Gastroesophageal sphincter (tissue), 4 donors: ENCODE results near the gene USP20. TPM values are rescaled to one million over a fixed set of nuclear protein-coding genes. Genes with fewer than 3 reads are reported as not detected.

Experiments
- ATAC-seq: fragments of 150-250 bp; one replicate; pipeline ENCODE4 v1.9.1; 2016; ENCODE audit warnings: mild to moderate bottlenecking, moderate library complexity
- H3K27ac ChIP-seq, 4 donors: fragments of 200-600 bp; sonication (generic) in 3 of 4; 1 replicate in 3 of 4; 2 replicates in 1 of 4; pipeline ENCODE4 v1.5.1; 2016 to 2019
- H3K27me3 ChIP-seq: fragments of 200-600 bp; sonication (generic); one replicate; pipeline ENCODE4 v1.5.1; 2019
- H3K36me3 ChIP-seq, 2 donors: fragments of 200-600 bp; sonication (generic); one replicate each; pipeline ENCODE4 v1.5.1; 2019; ENCODE audit warnings: control low read depth in 1 of 2
- H3K4me1 ChIP-seq, 3 donors: fragments of 200-600 bp; sonication (generic); 1 replicate in 2 of 3; 2 replicates in 1 of 3; pipeline ENCODE4 v1.5.1; 2016 to 2019; ENCODE audit warnings: control low read depth in 2 of 3
- H3K4me3 ChIP-seq, 2 donors: fragments of 200-600 bp; sonication (generic); one replicate each; pipeline ENCODE4 v1.5.1; 2019; ENCODE audit warnings: mild to moderate bottlenecking in 1 of 2, moderate library complexity in 1 of 2
- H3K9me3 ChIP-seq, 3 donors: fragments of 200-600 bp; sonication (generic); one replicate each; pipeline ENCODE4 v1.5.1; 2017 to 2019; ENCODE audit warnings: control low read depth in 2 of 3
- EP300 ChIP-seq: sonication (generic); formaldehyde crosslinking; IDR thresholded peaks from one replicate; pipeline ENCODE4 v1.6.1; 2017; ENCODE audit warnings: antibody characterized with exemption, mild to moderate bottlenecking
- POLR2A ChIP-seq, 2 donors: fragments of 450-650 bp; IDR thresholded peaks; one replicate each; pipeline ENCODE4 v1.6.1; 2017; ENCODE audit warnings: antibody characterized with exemption in 2 of 2, mild to moderate bottlenecking in 2 of 2, moderate library complexity in 1 of 2
- POLR2AphosphoS5 ChIP-seq: sonication (generic); formaldehyde crosslinking; IDR thresholded peaks from one replicate; pipeline ENCODE4 v1.6.1; 2017; ENCODE audit warnings: antibody characterized with exemption
- WGBS, 2 donors: methylation state at CpG; one replicate each; pipeline ENCODE4 v1.1.5; 2018; ENCODE audit warnings: low coverage in 1 of 2; 5-methylcytosine and 5-hydroxymethylcytosine counted together
- total RNA-seq, 4 donors: library from RNA; depleted of rRNA; stranded (reverse); fragments of >200 nt; gene quantifications; one replicate each; pipeline ENCODE4 v1.1.0, GENCODE V29; 2016
- TF ChIP-seq, protein P1 (sequence below), 4 experiments: fragments of 200-600 bp in 2 of 4; fragments of 450-650 bp in 2 of 4; sonication (generic) in 1 of 4; IDR thresholded peaks; one replicate each; pipeline ENCODE4 v1.5.1; 2017 to 2019; ENCODE audit warnings: antibody characterized with exemption in 4 of 4, mild to moderate bottlenecking in 2 of 4, moderate library complexity in 2 of 4

Gene USP20
- total RNA-seq, 4 donors from 2014 or later = 25.9 to 56.8 (median 33.4) TPM

GRCh38 chr9:129916707-129917106 is 81.4 kb downstream of the USP20 start:
- 60 to 95% methylated on average over 1 to 7 of the region's 7 CpGs for WGBS, 2 donors
- H3K27me3 ChIP-seq = no peaks in the 10 kb centered on the region
- H3K4me3 ChIP-seq = no peak overlapping the region
- ATAC-seq = no peak
- TF ChIP-seq, protein P1, sequence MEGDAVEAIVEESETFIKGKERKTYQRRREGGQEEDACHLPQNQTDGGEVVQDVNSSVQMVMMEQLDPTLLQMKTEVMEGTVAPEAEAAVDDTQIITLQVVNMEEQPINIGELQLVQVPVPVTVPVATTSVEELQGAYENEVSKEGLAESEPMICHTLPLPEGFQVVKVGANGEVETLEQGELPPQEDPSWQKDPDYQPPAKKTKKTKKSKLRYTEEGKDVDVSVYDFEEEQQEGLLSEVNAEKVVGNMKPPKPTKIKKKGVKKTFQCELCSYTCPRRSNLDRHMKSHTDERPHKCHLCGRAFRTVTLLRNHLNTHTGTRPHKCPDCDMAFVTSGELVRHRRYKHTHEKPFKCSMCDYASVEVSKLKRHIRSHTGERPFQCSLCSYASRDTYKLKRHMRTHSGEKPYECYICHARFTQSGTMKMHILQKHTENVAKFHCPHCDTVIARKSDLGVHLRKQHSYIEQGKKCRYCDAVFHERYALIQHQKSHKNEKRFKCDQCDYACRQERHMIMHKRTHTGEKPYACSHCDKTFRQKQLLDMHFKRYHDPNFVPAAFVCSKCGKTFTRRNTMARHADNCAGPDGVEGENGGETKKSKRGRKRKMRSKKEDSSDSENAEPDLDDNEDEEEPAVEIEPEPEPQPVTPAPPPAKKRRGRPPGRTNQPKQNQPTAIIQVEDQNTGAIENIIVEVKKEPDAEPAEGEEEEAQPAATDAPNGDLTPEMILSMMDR (IDR thresholded peaks at IDR 0.05) = no peak
- no peak for TF ChIP-seq POLR2A (IDR thresholded peaks at IDR 0.05)
- H3K4me1 ChIP-seq = peaks cover 0 to 19% (median 0%) of the 10 kb centered on the region in 3 donors
- no peaks in the 10 kb centered on the region for H3K9me3 ChIP-seq
- H3K27ac ChIP-seq = no peak overlapping the region
- H3K36me3 ChIP-seq = peaks cover 0 to 63% of the 10 kb centered on the region in 2 donors

DNA sequence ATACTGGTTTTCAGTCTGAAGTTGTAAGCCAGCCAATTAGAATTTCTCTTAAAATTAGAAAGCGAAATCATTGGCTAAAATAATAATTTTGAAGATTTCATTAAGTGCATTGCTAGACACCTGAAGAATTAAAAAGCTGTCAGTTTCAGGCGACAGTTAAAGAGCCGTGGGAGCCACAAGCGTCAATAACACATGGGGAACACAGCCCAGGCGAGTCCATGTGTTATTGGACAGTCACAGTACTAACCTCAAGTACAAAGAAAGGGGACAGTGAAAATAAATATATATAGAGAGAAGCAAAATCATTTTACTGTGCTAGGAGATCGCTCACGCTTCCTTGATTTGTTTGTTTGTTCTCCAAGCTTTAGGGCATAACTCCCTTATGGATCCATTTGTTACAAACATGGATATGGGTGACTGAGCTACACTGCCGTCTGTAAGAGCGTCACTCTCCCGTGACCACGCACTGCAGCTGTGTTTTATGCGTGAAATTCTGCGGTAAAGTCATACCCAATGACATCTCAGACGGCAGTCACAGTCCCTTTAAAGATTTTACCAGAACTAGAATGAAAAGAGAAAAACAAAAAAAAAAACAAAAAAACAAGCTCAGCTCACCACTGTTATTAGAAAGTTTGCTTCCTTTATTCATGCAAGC is 83.2 kb downstream of the USP20 start:
- Histone ChIP-seq H3K9me3 (no peaks in the 10 kb centered on the region), H3K36me3 (peaks cover 0 to 63% of the 10 kb centered on the region in 2 donors), H3K4me1 (peaks cover 0 to 29% (median 0%) of the 10 kb centered on the region in 3 donors), H3K27ac (peak overlapping the region in 1 of 4 donors; percentile 13), H3K4me3 (no peak overlapping the region), H3K27me3 (no peaks in the 10 kb centered on the region)
- TF ChIP-seq, protein P1 (IDR thresholded peaks at IDR 0.05) = no peak
- no peak for TF ChIP-seq EP300
- TF ChIP-seq POLR2A (IDR thresholded peaks at IDR 0.05) = no peak
- TF ChIP-seq POLR2AphosphoS5 = no peak
- WGBS, 2 donors = 87 to 88% methylated on average over 13 to 14 of the region's 14 CpGs
- ATAC-seq = no peak

DNA sequence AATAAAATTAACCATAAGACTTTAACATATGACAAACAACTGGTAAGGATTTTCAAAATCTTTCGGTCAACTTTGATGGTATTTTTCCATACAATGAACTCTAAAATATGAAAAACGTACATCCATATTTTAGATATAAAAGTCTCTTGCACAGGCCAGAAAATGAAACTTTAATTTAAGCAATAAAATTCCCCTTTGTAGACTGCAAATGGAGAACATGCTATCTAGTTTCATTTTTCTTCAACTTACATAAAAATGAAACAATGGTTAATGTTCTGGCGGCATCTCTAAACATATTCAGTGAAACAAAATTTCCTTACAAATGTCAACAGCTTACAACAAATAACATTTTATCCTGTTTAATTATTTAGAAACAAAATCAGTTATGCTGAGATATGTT is 84.0 kb downstream of the USP20 start:
- H3K4me3 ChIP-seq = no peak overlapping the region
- TF ChIP-seq EP300 = no peak
- ATAC-seq = no peak
- peaks cover 0 to 33% (median 0%) of the 10 kb centered on the region in 3 donors for H3K4me1 ChIP-seq
- no peaks in the 10 kb centered on the region for H3K27me3 ChIP-seq
- 40 to 60% methylated on average over 3 of the region's 3 CpGs for WGBS, 2 donors
- peaks cover 0 to 65% of the 10 kb centered on the region in 2 donors for H3K36me3 ChIP-seq
- no peaks in the 10 kb centered on the region for H3K9me3 ChIP-seq
- H3K27ac ChIP-seq = peak overlapping the region in 1 of 4 donors; percentile 2

- no peak for TF ChIP-seq EP300
- no peak for TF ChIP-seq POLR2AphosphoS5
- TF ChIP-seq POLR2A (IDR thresholded peaks at IDR 0.05) = no peak
- TF ChIP-seq, protein P1 (IDR thresholded peaks at IDR 0.05) = no peak
- peak overlapping the region in 1 of 4 donors; percentile 3 for H3K27ac ChIP-seq
- peak; percentile 5 for ATAC-seq
- WGBS, 2 donors = 77% methylated on average over 3 of the region's 3 CpGs
- H3K9me3 ChIP-seq = no peaks in the 10 kb centered on the region
- H3K27me3 ChIP-seq = no peaks in the 10 kb centered on the region
- peaks cover 0 to 33% (median 0%) of the 10 kb centered on the region in 3 donors for H3K4me1 ChIP-seq
- no peak overlapping the region for H3K4me3 ChIP-seq
- H3K36me3 ChIP-seq = peaks cover 0 to 68% of the 10 kb centered on the region in 2 donors
Measured at GRCh38 chr9:129919841-129920240, 84.6 kb downstream of the USP20 start.

GRCh38 chr9:129921905-129922304 is 86.6 kb downstream of the USP20 start:
- TF ChIP-seq POLR2A (IDR thresholded peaks at IDR 0.05) (no peak), EP300 (no peak), POLR2AphosphoS5 (no peak)
- TF ChIP-seq, protein P1 (IDR thresholded peaks at IDR 0.05) = no peak
- ATAC-seq = no peak
- Histone ChIP-seq H3K27ac (peak overlapping the region in 2 of 4 donors; percentile 20 to 28), H3K36me3 (peaks cover 0 to 71% of the 10 kb centered on the region in 2 donors), H3K9me3 (no peaks in the 10 kb centered on the region), H3K4me1 (peaks cover 0 to 33% (median 0%) of the 10 kb centered on the region in 3 donors), H3K4me3 (no peak overlapping the region), H3K27me3 (no peaks in the 10 kb centered on the region)
- WGBS, 2 donors = 62 to 68% methylated on average over 3 to 4 of the region's 4 CpGs
